IMR-90 (cell line): ENCODE measurements around the gene EXOC4. TPM values are rescaled to one million over a fixed set of nuclear protein-coding genes. Genes with fewer than 3 reads are reported as not detected.

Experiments
- ATAC-seq: fragments of 200-7000 bp; cut with Tn5 transposase; 2 replicates; pipeline ENCODE4 v1.9.1; 2020; ENCODE audit warnings: low read depth, mild to moderate bottlenecking, moderate library complexity
- BruUV-seq: library from RNA; stranded (reverse); fragments of 400-500 nt; replicated peaks from 2 replicates; lab custom pipeline; 2021; lab: Mats Ljungman, UMichigan
- CTCF ChIA-PET: fragments of 300-600 bp; formaldehyde crosslinking; extraction: SDS; loops from one replicate; lab custom pipeline; 2021; ENCODE audit warnings: antibody characterized with exemption; lab: Yijun Ruan, JAX
- POLR2A ChIA-PET: fragments of 300-600 bp; sonication (Branson Sonifier 250); formaldehyde crosslinking; loops from one replicate; lab custom pipeline; 2022; ENCODE audit warnings: antibody characterized with exemption; ENCODE audit not compliant: unreplicated experiment; lab: Charles Lee
- DNase-seq: peaks from one replicate; pipeline ENCODE4 v3.0.0; 2013
- H2AFZ ChIP-seq: replicated peaks from 2 replicates; pipeline ENCODE3; 2013; ENCODE audit warnings: low read length, mild to moderate bottlenecking; ENCODE audit not compliant: poor library complexity
- H2AK5ac ChIP-seq: 2 replicates; pipeline ENCODE4 v1.6.1; 2013; ENCODE audit warnings: low read depth, low read length, inconsistent platforms
- H2AK9ac ChIP-seq: replicated peaks from 2 replicates; pipeline ENCODE3; 2013; ENCODE audit warnings: mild to moderate bottlenecking, low read depth, low read length, moderate library complexity; ENCODE audit not compliant: poor library complexity
- H2BK120ac ChIP-seq: 2 replicates; pipeline ENCODE4 v1.6.1; 2013; ENCODE audit warnings: low read depth, low read length, inconsistent platforms
- H2BK15ac ChIP-seq: 3 replicates; pipeline ENCODE4 v1.6.1; 2013; ENCODE audit warnings: low read depth, low read length, inconsistent platforms
- H2BK20ac ChIP-seq: 2 replicates; pipeline ENCODE4 v1.6.1; 2013; ENCODE audit warnings: low read depth, mild to moderate bottlenecking, inconsistent platforms, low read length, moderate library complexity
- H2BK5ac ChIP-seq: 2 replicates; pipeline ENCODE4 v1.6.1; 2013; ENCODE audit warnings: mild to moderate bottlenecking, low read depth, low read length, inconsistent platforms; ENCODE audit not compliant: poor library complexity, severe bottlenecking
- H3K14ac ChIP-seq: replicated peaks from 2 replicates; pipeline ENCODE4 v1.6.1; 2013; ENCODE audit warnings: low read depth, low read length, inconsistent platforms
- H3K18ac ChIP-seq: 2 replicates; pipeline ENCODE4 v1.6.1; 2013; ENCODE audit warnings: low read depth, low read length, control low read depth
- H3K23ac ChIP-seq: 2 replicates; pipeline ENCODE4 v1.6.1; 2013; ENCODE audit warnings: low read depth, low read length, inconsistent platforms
- H3K27ac ChIP-seq: 2 replicates; pipeline ENCODE4 v1.5.1; 2013; ENCODE audit warnings: mild to moderate bottlenecking, control low read depth, low read length; ENCODE audit not compliant: insufficient read depth
- H3K27me3 ChIP-seq: 2 replicates; pipeline ENCODE4 v1.6.1; 2013; ENCODE audit warnings: low read length; ENCODE audit not compliant: control insufficient read depth, insufficient read depth
- H3K36me3 ChIP-seq: 2 replicates; pipeline ENCODE4 v1.6.1; 2013; ENCODE audit warnings: low read length, mixed read lengths; ENCODE audit not compliant: control insufficient read depth, insufficient read depth
- H3K4ac ChIP-seq: 2 replicates; pipeline ENCODE4 v1.6.1; 2013; ENCODE audit warnings: low read depth, low read length, inconsistent platforms
- H3K4me1 ChIP-seq: 2 replicates; pipeline ENCODE4 v1.6.1; 2013; ENCODE audit warnings: low read length, mixed read lengths; ENCODE audit not compliant: control insufficient read depth, insufficient read depth
- H3K4me2 ChIP-seq: 2 replicates; pipeline ENCODE4 v1.6.1; 2013; ENCODE audit warnings: low read depth, mild to moderate bottlenecking, control low read depth, low read length, moderate library complexity
- H3K4me3 ChIP-seq: 2 replicates; pipeline ENCODE4 v1.5.1; 2013; ENCODE audit warnings: low read depth, mild to moderate bottlenecking, control low read depth, low read length, moderate library complexity; ENCODE audit not compliant: insufficient read depth
- H3K56ac ChIP-seq: 2 replicates; pipeline ENCODE4 v1.6.1; 2013; ENCODE audit warnings: low read length, inconsistent platforms; ENCODE audit not compliant: insufficient read depth; ENCODE audit errors: extremely low read depth
- H3K79me1 ChIP-seq, 2 experiments: 2 replicates each; pipeline ENCODE4 v1.6.1; 2013; ENCODE audit warnings: low read length in 2 of 2, inconsistent platforms in 1 of 2, low read depth in 1 of 2
- H3K9ac ChIP-seq: 2 replicates; pipeline ENCODE4 v1.6.1; 2013; ENCODE audit warnings: low read depth, low read length, control low read depth
- H3K9me1 ChIP-seq: 2 replicates; pipeline ENCODE4 v1.6.1; 2013; ENCODE audit warnings: low read length, inconsistent platforms; ENCODE audit not compliant: insufficient read depth
- H3K9me3 ChIP-seq: 2 replicates; pipeline ENCODE4 v1.6.1; 2013; ENCODE audit warnings: low read length; ENCODE audit not compliant: control insufficient read depth, insufficient read depth
- H4K20me1 ChIP-seq: 2 replicates; pipeline ENCODE4 v1.6.1; 2013; ENCODE audit warnings: low read length, inconsistent platforms; ENCODE audit not compliant: insufficient read depth
- H4K5ac ChIP-seq: 2 replicates; pipeline ENCODE4 v1.6.1; 2013; ENCODE audit warnings: mild to moderate bottlenecking, low read depth, low read length, control low read depth
- H4K8ac ChIP-seq, 2 experiments: 2 replicates each; pipeline ENCODE4 v1.6.1; 2013; ENCODE audit warnings: low read depth in 2 of 2, low read length in 2 of 2, control low read depth in 1 of 2, inconsistent platforms in 1 of 2
- H4K91ac ChIP-seq: 2 replicates; pipeline ENCODE4 v1.6.1; 2013; ENCODE audit warnings: low read depth, low read length, inconsistent platforms; ENCODE audit not compliant: insufficient read depth
- BHLHE40 ChIP-seq: fragments of 150-350 bp; IDR thresholded peaks from 2 replicates; pipeline ENCODE4 v1.6.1; 2016; ENCODE audit warnings: mild to moderate bottlenecking, low read depth, low read length
- MAFK ChIP-seq: IDR thresholded peaks from 2 replicates; pipeline ENCODE4 v1.6.1; 2012; ENCODE audit warnings: low read depth, low read length, improper control_type of control experiment
- WGBS, 2 experiments: methylation state at CpG; one replicate each; pipeline versions ENCODE4 v1.1.5 to v1.1.7; 2013; ENCODE audit warnings: missing lambda C conversion rate in 2 of 2; ENCODE audit not compliant: insufficient read length in 1 of 2; ENCODE audit errors: extremely low coverage in 2 of 2; 5-methylcytosine and 5-hydroxymethylcytosine counted together
- dilution Hi-C: fragments of 300-500 bp; cut with HindIII; formaldehyde crosslinking; loops from one replicate; pipeline ENCODE4 v1.14.3; 2018; ENCODE audit warnings: low sequenced_read_pairs; ENCODE audit not compliant: unreplicated experiment
- in situ Hi-C: fragments of 300-500 bp; cut with MboI; formaldehyde crosslinking; loops from 3 replicates; pipeline ENCODE4 v1.14.3; 2019; ENCODE audit warnings: low sequenced_read_pairs, inconsistent platforms, mixed read lengths
- intact Hi-C: fragments of 100-400 bp; cut with micrococcal nuclease; formaldehyde crosslinking; loops from 2 replicates; pipeline ENCODE4 v1.10.0; 2022
- polyA plus RNA-seq, 3 experiments: library from polyadenylated mRNA; depleted of rRNA; stranded (reverse); fragments of >200 nt; gene quantifications; 2 replicates each; pipeline ENCODE4 v1.2.3, GENCODE V29; 2012; ENCODE audit warnings: low replicate concordance in 1 of 3
- total RNA-seq: library from RNA; depleted of rRNA; stranded (reverse); fragments of >200 nt; gene quantifications from 2 replicates; pipeline ENCODE4 v1.2.3, GENCODE V29; 2012

EXOC4 gene
- total and polyA plus RNA-seq, 2 of the 4 experiments (the other 2 are of a cell fraction): 25.4 to 94.6 TPM

- H3K9ac ChIP-seq: no peak overlapping the region
- no peak overlapping the region for H4K8ac ChIP-seq
- POLR2A ChIA-PET: no interaction called here
- no peak overlapping the region for H2BK20ac ChIP-seq
- H3K14ac ChIP-seq: no peak overlapping the region
- no peak overlapping the region for H4K91ac ChIP-seq
- dilution Hi-C loops: no loop called here
- TF ChIP-seq MAFK (peak; percentile 75), BHLHE40 (no peak)
- CTCF ChIA-PET: no interaction called here
- H4K5ac ChIP-seq: no peak overlapping the region
- no peak overlapping the region for H2AK5ac ChIP-seq
- no peak overlapping the region for H2BK120ac ChIP-seq
- DNase-seq (no peak), ATAC-seq (no peak)
- H2AK9ac ChIP-seq: no peak overlapping the region
- no peaks in the 10 kb centered on the region for H3K27me3 ChIP-seq
- H3K4ac ChIP-seq: no peak overlapping the region
- WGBS, 2 experiments: no CpG with 5 or more reads among the region's 2 CpGs
- no peaks in the 10 kb centered on the region for H3K9me1 ChIP-seq
- no peak overlapping the region for H2BK15ac ChIP-seq
- H3K4me3 ChIP-seq: no peak overlapping the region
- no peak overlapping the region for H2BK5ac ChIP-seq
- H3K23ac ChIP-seq: no peak overlapping the region
- no peak overlapping the region for H3K4me2 ChIP-seq
- H3K9me3 ChIP-seq: no peaks in the 10 kb centered on the region
- H3K36me3 ChIP-seq: peaks cover 5% of the 10 kb centered on the region
- H3K18ac ChIP-seq: no peak overlapping the region
- no TSS peak for BruUV-seq
- no peak overlapping the region for H3K56ac ChIP-seq
- peaks cover 9 to 17% of the 10 kb centered on the region in 2 experiments; a peak in 3 of 4 replicates for H3K79me1 ChIP-seq
- H4K20me1 ChIP-seq: no peaks in the 10 kb centered on the region
- intact Hi-C loops: no loop called here
- in situ Hi-C loops: no loop called here
- no peak overlapping the region for H2AFZ ChIP-seq
- H3K4me1 ChIP-seq: peaks cover 5% of the 10 kb centered on the region; the same call in 1 of the 2 replicates
- H3K27ac ChIP-seq: no peak overlapping the region
Measured at GRCh38 chr7:133301444-133301843, 48.6 kb downstream of the EXOC4 start.
